NCI-H128 (cell line): ENCODE measurements around the gene EIF4E1B.
"Not testable (repeated sequence)": the region's sequence is repeated elsewhere in the genome, so short reads cannot be mapped to it uniquely, and the experiment has no call there.

Experiments
- DNase-seq: peaks from one replicate; lab custom pipeline; 2025; ENCODE audit not compliant: unreplicated experiment; lab: John Stamatoyannopoulos, UW

EIF4E1B gene

GRCh38 chr5:176629853-176630680 is at the start of gene EIF4E1B, which contains the start of gene SNCB:
Gene EIF4E1B, plus strand, starts transcription at chr5:176630675. Its CDS starts 12,113 bp downstream, at chr5:176642788.
Gene SNCB, minus strand, starts transcription at chr5:176630534. Its CDS starts 880 bp downstream, at chr5:176629654.
- peak; percentile 40 for DNase-seq

GRCh38 chr5:176581361-176581760 is 49.1 kb upstream of the EIF4E1B start:
- no peak for DNase-seq

GRCh38 chr5:176583076-176583475 is 47.4 kb upstream of the EIF4E1B start:
- no peak for DNase-seq

- DNase-seq, result no peak
Measured at GRCh38 chr5:176587398-176587797, 43.1 kb upstream of the EIF4E1B start.

GRCh38 chr5:176588297-176588696 is 42.2 kb upstream of the EIF4E1B start:
- DNase-seq, result no peak

GRCh38 chr5:176589039-176589769 is 41.3 kb upstream of the EIF4E1B start:
- DNase-seq, result no peak

GRCh38 chr5:176590035-176590717 is 40.3 kb upstream of the EIF4E1B start:
- no peak for DNase-seq

GRCh38 chr5:176591667-176592066 is 38.8 kb upstream of the EIF4E1B start:
- DNase-seq, result not testable (repeated sequence)

GRCh38 chr5:176592573-176592972 is 37.9 kb upstream of the EIF4E1B start:
- DNase-seq, result no peak

GRCh38 chr5:176593273-176593869 is 37.1 kb upstream of the EIF4E1B start:
- no peak for DNase-seq

GRCh38 chr5:176594554-176594953 is 35.9 kb upstream of the EIF4E1B start:
- no peak for DNase-seq

- DNase-seq, result no peak
Measured at GRCh38 chr5:176595386-176595943, 35.0 kb upstream of the EIF4E1B start.

- no peak for DNase-seq
Measured at GRCh38 chr5:176596069-176596644, 34.3 kb upstream of the EIF4E1B start.

GRCh38 chr5:176596689-176597416 is 33.6 kb upstream of the EIF4E1B start:
- DNase-seq, result no peak

- no peak for DNase-seq
Measured at GRCh38 chr5:176597417-176598389, 32.8 kb upstream of the EIF4E1B start.

GRCh38 chr5:176599749-176600430 is 30.6 kb upstream of the EIF4E1B start:
- not testable (repeated sequence) for DNase-seq

GRCh38 chr5:176601901-176602482 is 28.5 kb upstream of the EIF4E1B start:
- no peak for DNase-seq

- DNase-seq, result no peak
Measured at GRCh38 chr5:176603091-176603490, 27.4 kb upstream of the EIF4E1B start.
